Muscle layer of colon (tissue), 2 donors: ENCODE results near the gene GNAT3.

ENCODE experiments used
- H3K27ac ChIP-seq: one replicate; pipeline ENCODE4 v1.7.0; 2013; ENCODE audit warnings: low read depth, mild to moderate bottlenecking, low read length, moderate library complexity
- H3K27me3 ChIP-seq, 2 donors: one replicate each; pipeline ENCODE4 v1.7.0; 2013; ENCODE audit warnings: low read length in 2 of 2, mild to moderate bottlenecking in 2 of 2; ENCODE audit not compliant: insufficient read depth in 2 of 2, control insufficient read depth in 1 of 2
- H3K36me3 ChIP-seq: one replicate; pipeline ENCODE4 v1.7.0; 2013; ENCODE audit warnings: mild to moderate bottlenecking, low read length; ENCODE audit not compliant: insufficient read depth
- H3K4me1 ChIP-seq: one replicate; pipeline ENCODE4 v1.7.0; 2013; ENCODE audit warnings: mild to moderate bottlenecking, low read length; ENCODE audit not compliant: insufficient read depth
- H3K4me3 ChIP-seq, 2 donors: one replicate each; pipeline ENCODE4 v1.7.0; 2013; ENCODE audit warnings: low read length in 2 of 2, low read depth in 1 of 2, mild to moderate bottlenecking in 1 of 2, moderate library complexity in 1 of 2
- H3K9ac ChIP-seq: one replicate; pipeline ENCODE4 v1.7.0; 2013; ENCODE audit warnings: low read length
- H3K9me3 ChIP-seq: one replicate; pipeline ENCODE4 v1.7.0; 2013; ENCODE audit warnings: mild to moderate bottlenecking, low read length
- donor health status: abdominal sarcoma.
- donor health status: Adenocarcinoma of cecum.

GNAT3 gene

DNA sequence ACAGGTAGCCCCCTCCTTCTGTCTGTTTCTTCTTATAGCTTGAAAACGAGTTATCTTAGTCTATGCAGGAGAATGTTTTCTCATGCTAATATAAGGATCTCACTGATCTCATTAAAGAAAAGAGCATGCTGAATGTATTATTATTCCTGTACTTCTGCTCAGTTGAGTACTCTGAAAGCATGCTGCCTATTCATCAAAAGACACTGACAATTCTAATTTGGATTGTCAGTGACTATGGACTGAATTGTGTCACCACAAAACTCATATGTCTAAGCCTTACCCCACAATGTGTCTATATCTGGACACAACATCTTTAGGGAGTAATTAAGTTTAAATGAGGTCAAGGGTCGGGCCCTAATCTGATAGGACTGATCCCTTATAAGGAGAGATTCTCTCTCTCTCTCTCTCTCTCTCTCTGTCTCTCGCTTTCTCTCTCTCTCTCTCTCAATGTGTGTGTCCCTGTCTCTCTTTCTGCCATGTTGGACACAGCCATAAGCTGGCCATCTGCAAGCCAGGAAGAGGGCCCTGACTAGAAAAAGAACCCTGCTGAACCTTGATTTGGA, 98.4 kb downstream of the GNAT3 start:
- Histone ChIP-seq H3K36me3 (no peaks in the 10 kb centered on the region), H3K9me3 (no peaks in the 10 kb centered on the region), H3K9ac (no peak overlapping the region), H3K4me3 (no peak overlapping the region), H3K4me1 (peaks cover 8% of the 10 kb centered on the region), H3K27ac (no peak overlapping the region), H3K27me3 (no peaks in the 10 kb centered on the region)

DNA sequence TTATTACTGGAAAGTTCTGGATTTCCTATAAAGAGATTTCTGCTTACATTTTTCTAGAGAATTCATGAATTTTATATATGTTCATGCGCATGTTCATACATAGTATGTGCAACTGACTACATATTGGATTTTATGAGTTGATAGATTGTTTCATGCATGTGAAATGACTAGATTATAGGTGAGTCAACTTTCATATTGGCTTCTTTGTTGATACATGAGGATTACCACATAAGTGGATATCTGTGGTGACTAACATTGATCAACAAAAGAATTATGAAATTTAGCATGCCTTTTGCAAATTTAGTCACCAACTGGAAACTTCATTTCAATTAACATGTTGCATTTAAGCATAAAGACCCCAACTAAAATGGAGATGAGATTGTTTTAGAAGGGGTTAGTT, 99.0 kb downstream of the GNAT3 start:
- no peaks in the 10 kb centered on the region for H3K36me3 ChIP-seq
- H3K27ac ChIP-seq: no peak overlapping the region
- no peaks in the 10 kb centered on the region for H3K27me3 ChIP-seq
- H3K4me1 ChIP-seq: peaks cover 8% of the 10 kb centered on the region
- no peak overlapping the region for H3K9ac ChIP-seq
- no peak overlapping the region for H3K4me3 ChIP-seq
- no peaks in the 10 kb centered on the region for H3K9me3 ChIP-seq

DNA sequence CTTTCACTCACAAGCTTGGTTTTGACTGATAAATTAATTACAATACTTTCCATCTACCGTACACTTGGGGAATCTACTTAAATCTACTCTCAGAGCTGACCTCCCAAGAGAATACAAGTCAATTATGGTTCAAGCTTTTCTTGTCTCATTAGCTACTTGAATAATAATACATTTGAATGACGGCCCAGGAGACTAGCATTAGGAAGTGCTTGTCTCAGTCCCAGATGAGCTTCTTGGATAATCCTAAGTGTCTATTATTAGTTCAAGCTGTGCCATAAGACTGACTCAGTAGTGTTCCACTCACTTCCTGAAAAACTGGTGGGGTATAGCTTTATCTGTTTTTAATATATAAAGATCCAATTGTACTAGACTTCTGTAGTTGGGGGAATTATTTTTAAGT, 100.2 kb downstream of the GNAT3 start:
- no peak overlapping the region for H3K9ac ChIP-seq
- no peaks in the 10 kb centered on the region for H3K4me1 ChIP-seq

DNA sequence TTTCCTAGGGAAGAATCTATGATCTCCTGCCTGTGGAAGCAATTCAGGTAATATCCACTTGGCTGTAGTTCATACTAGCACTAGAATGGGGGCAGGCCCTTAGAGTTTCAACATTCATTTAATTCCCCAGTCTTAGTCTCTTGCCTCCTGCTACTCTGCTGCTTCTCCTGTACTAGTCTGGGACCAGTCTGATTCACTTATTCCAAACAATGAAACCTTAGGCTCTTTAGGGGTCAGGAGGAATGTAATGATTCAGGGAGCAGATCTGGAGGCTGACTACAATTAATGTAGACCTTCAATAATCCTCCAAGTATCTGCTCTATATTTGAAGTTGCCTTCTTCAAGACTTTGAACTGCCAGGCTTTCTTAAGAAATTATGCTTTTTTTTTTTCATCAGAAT, 101.8 kb downstream of the GNAT3 start:
- no peak overlapping the region for H3K4me3 ChIP-seq
- no peaks in the 10 kb centered on the region for H3K4me1 ChIP-seq
- no peak overlapping the region for H3K27ac ChIP-seq
- H3K9me3 ChIP-seq: no peaks in the 10 kb centered on the region
- no peaks in the 10 kb centered on the region for H3K27me3 ChIP-seq
- no peaks in the 10 kb centered on the region for H3K36me3 ChIP-seq
- H3K9ac ChIP-seq: no peak overlapping the region

More for the DNA sequence above, 100.2 kb downstream of the GNAT3 start:
- Histone ChIP-seq H3K27me3 (no peaks in the 10 kb centered on the region), H3K9me3 (no peaks in the 10 kb centered on the region), H3K4me3 (no peak overlapping the region), H3K27ac (no peak overlapping the region), H3K36me3 (no peaks in the 10 kb centered on the region)
